ENCODE measurements around the gene UBE2M.

- TF ChIP-seq CTCF (optimal IDR thresholded peaks at IDR 0.05 in 1 of 3, IDR thresholded peaks at IDR 0.05 in 1 of 3, conservative IDR thresholded peaks at IDR 0.05 in 1 of 3; ENCODE audit: extremely low read depth in 1 of 3, insufficient read depth in 2 of 3, low read length in 3 of 3) (no peak), EZH2 (IDR thresholded peaks at IDR 0.05; ENCODE audit: low read length) (no peak)
These were observed 12.6 kb upstream of the UBE2M start for GRCh38 chr19:58570770-58571574.

Data from keratinocyte (primary cell).